GM23248 (cell line): ENCODE results near the gene LYRM4.

ENCODE experiments used
- EZH2 ChIP-seq: fragments of 200-600 bp; sonication (generic); IDR thresholded peaks from 2 replicates; pipeline ENCODE4 v1.6.1; 2018; ENCODE audit warnings: antibody characterized with exemption, mild to moderate bottlenecking; ENCODE audit not compliant: insufficient read depth, poor library complexity, severe bottlenecking
- EZH2phosphoT487 ChIP-seq: fragments of 200-600 bp; sonication (generic); IDR thresholded peaks from 2 replicates; pipeline ENCODE4 v1.6.1; 2018; ENCODE audit warnings: antibody characterized with exemption, moderate library complexity, mild to moderate bottlenecking, low read depth; ENCODE audit not compliant: insufficient read depth

GRCh38 chr6:5192135-5192794 lies 68.5 kb downstream of the LYRM4 start:
- no peak for TF ChIP-seq EZH2
- no peak for TF ChIP-seq EZH2phosphoT487
